GM18517 (cell line): ENCODE results near the gene PIKFYVE.
"Not testable (repeated sequence)": the region's sequence is repeated elsewhere in the genome, so short reads cannot be mapped to it uniquely, and the experiment has no call there.

Source experiments
- ATAC-seq: cut with Tn5 transposase; IDR thresholded peaks from one replicate; pipeline ENCODE4 v1.9.1; 2021; ENCODE audit warnings: mild to moderate bottlenecking, moderate library complexity; ENCODE audit not compliant: unreplicated experiment

PIKFYVE gene

GRCh38 chr2:208359632-208359986 is 93.6 kb downstream of the PIKFYVE start:
- no peak for ATAC-seq

GRCh38 chr2:208360259-208361076 is 94.4 kb downstream of the PIKFYVE start:
- ATAC-seq, result no peak

DNA sequence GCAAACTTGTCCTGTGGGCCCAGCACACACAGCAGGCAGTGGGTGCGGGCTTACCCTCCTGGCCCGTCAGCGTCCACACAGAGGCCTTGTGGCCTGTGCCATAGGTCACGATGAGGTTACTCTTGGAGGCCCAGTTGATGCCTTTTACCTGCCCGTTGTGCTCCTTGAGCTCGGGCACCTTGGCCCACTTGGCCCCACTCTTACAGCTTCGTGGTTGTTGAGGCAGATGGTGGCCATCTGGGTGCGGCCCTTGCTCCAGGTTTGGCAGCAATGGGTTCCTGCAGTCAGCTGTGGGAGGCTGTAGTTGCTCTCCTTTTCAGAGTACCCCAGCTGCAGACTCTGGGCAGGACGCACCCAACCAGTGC is 95.0 kb downstream of the PIKFYVE start:
- no peak for ATAC-seq

DNA sequence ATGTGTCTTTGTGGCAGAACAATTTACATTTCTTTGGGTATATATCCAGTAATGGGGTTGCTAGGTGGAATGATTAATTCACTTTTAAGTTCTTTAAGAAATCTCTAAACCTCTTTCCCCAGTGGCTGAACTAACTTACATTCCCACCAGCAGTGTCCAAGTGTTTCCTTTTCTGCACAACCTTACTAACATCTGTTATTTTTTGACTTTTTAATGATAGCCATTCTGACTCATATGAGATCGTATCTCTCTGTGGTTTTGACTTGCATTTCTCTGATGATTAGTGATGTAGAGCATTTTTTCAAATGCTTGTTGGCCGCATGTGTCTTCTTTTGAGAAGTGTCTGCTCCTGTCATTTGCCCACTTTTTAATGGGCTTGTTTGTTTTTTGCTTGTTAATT is 97.4 kb downstream of the PIKFYVE start:
- peak; percentile 45 for ATAC-seq

GRCh38 chr2:208366215-208367127 is 100.4 kb downstream of the PIKFYVE start:
- ATAC-seq, result peak; percentile 78

GRCh38 chr2:208369091-208369490 is 103.0 kb downstream of the PIKFYVE start:
- no peak for ATAC-seq

DNA sequence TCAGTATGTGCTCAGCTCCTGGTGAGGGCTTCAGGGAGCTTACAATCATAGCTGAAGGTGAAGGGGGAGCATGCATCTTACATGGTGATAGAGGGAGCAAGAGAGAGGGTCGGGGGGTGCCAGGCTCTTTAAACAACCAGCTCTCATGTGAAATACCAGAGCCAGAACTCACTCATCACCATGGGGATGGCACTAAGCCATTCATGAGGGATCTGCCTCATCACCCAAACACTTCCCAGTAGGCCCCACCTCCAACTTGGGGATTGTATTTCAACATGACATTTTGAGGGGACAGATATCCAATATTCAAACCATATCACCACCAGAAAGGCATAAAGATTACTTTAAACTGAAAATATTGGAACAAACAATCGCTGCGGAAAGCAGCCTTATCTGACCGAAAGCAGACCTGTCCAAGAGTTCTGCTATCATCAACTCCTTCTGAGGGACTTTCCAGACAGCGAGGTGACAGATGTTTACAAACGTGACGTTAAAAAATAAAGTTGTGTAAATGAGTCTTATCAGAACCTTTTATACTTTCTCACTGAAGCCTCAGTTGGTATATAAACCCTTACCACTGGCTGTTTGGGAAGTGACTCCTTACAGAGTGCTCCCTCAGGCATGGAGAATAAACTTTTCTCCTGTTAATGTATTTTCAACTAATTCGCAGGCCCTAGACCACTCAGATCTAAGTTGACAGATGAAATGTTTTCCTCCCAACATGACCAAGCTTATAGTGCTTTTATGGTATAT is 105.0 kb downstream of the PIKFYVE start:
- no peak for ATAC-seq

GRCh38 chr2:208371634-208371935 is 105.5 kb downstream of the PIKFYVE start:
- no peak for ATAC-seq

- no peak for ATAC-seq
Observed at GRCh38 chr2:208373460-208374089, 107.5 kb downstream of the PIKFYVE start.

DNA sequence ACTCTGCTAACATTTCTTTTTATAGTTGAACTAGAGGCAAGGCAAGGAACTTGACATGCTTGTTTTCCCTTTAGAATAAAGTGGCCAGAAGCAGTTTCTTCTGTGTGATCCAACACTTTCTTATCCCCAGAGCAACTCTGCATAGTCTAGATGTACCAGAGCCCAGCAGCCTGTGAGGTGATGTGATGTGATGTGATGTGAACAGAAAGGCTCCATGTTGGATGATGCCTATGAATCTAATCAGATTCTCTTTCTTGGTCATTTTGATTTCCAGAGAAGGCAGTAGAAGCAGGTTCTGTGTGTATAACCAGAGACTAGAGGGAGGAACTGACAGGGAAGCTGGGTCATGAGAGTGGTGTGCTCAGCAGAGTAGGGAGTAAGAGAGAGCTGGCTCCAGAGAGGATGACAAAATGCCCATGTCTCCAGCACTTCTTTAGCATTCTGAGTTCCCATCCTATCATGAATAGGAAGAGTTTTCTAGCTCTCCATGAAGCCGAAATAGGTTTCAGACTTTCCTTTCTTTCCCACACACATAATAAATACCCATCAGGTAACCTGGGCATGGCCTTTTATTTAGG is 109.5 kb downstream of the PIKFYVE start:
- ATAC-seq, result no peak

DNA sequence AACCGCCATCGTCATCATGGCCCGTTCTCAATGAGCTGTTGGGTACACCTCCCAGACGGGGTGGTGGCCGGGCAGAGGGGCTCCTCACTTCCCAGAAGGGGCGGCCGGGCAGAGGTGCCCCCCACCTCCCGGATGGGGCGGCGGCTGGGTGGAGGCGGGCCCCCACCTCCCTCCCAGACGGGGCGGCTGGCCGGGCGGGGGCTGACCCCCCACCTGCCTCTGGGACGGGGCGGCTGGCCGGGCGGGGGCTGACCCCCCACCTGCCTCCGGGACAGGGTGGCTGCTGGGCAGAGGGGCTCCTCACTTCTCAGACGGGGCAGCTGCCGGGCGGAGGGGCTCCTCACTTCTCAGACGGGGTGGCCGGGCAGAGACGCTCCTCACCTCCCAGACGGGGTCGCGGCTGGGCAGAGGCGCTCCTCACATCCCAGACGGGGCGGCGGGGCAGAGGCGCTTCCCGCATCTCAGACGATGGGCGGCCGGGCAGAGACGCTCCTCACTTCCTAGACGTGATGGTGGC is 111.3 kb downstream of the PIKFYVE start:
- ATAC-seq, result not testable (repeated sequence)

DNA sequence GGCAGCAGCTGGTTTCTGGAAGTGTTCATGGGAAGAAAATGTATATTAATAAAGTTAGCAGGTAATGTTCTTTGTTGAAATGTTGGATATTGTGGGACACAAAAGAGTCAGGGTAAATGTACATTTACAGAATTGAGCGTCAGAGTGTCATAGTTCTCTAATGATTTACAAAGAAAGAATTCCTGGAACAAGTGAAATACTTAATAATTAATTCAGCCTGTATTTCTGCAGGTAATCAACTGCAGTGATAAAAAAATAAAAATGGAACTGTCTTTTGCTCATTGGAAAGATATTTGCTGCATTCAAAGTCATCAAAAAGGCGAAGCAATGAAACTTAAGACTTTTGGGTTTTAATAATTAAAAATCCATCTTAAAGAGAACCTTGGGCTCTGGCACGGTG is 113.1 kb downstream of the PIKFYVE start:
- ATAC-seq, result no peak

DNA sequence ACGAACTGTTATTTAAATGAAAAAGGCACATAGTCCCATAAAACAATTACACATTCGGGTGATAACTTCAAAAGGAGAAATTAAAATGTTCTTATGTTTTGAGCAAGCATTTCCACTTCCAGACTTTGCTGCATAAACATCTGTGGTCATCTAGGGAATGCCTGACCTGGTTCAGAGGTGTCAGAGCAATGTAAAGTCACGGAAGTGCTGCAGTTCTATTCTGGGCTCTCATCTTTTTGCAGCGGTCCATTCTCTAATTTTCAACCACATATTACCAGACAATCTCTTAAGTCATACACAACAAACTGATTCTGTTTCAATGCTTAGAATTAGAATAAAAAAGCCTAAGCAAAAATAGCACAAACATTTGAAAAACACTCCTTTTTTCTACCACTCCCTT is 118.6 kb downstream of the PIKFYVE start:
- no peak for ATAC-seq

- ATAC-seq, result no peak
Observed at GRCh38 chr2:208386541-208386940, 120.5 kb downstream of the PIKFYVE start.

GRCh38 chr2:208389940-208390339 is 123.9 kb downstream of the PIKFYVE start:
- no peak for ATAC-seq

DNA sequence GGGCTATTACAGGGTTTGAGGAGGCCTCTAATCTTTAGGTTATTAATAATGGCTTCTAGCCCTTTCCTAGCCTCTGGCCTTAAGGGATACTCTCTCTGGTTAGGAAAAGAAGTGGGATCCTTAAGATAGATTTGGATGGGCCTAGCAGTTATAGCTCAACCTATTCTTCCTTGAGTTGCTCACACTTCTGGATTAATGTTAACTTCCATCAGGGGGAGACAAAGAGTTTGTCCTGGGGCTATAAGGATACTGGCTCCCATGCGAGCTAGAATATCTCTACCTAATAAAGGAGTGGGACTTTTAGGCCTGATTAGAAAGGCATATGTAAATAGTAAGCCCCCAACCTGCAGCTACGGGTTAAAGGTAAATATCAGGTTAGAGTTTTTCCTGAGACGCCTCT is 126.2 kb downstream of the PIKFYVE start:
- ATAC-seq, result no peak

DNA sequence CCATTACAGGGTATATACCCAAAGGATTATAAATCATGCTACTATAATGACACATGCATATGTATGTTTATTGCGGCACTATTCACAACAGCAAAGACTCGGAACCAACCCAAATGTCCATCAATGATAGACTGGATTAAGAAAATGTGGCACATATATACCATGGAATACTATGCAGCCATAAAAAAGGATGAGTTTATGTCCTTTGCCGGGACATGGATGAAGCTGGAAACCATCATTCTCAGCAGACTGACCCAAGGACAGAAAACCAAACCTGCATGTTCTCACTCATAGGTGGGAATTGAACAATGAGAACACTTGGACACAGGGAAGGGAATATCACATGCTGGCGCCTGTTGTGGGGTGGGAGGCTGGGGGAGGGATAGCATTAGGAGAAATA is 130.7 kb downstream of the PIKFYVE start:
- not testable (repeated sequence) for ATAC-seq

DNA sequence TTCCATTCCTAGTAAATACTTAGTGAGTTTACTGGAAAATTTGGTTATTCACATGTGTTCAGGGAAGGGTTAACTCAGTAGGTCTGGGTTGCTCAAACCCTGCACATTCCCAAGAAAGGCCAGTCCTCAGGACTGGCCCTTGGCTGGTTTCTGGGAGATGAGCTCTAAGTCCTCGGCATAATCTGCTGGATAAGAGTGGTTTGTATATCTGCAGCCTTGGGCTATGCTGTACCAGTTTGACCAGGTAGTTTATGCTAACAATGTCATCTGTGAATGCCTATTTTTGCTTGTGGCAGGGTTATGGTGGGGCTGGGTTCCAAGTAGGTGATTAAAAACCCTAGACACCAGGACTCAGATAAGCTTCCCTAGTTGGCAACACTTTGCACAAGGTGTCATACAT is 133.1 kb downstream of the PIKFYVE start:
- ATAC-seq, result no peak

DNA sequence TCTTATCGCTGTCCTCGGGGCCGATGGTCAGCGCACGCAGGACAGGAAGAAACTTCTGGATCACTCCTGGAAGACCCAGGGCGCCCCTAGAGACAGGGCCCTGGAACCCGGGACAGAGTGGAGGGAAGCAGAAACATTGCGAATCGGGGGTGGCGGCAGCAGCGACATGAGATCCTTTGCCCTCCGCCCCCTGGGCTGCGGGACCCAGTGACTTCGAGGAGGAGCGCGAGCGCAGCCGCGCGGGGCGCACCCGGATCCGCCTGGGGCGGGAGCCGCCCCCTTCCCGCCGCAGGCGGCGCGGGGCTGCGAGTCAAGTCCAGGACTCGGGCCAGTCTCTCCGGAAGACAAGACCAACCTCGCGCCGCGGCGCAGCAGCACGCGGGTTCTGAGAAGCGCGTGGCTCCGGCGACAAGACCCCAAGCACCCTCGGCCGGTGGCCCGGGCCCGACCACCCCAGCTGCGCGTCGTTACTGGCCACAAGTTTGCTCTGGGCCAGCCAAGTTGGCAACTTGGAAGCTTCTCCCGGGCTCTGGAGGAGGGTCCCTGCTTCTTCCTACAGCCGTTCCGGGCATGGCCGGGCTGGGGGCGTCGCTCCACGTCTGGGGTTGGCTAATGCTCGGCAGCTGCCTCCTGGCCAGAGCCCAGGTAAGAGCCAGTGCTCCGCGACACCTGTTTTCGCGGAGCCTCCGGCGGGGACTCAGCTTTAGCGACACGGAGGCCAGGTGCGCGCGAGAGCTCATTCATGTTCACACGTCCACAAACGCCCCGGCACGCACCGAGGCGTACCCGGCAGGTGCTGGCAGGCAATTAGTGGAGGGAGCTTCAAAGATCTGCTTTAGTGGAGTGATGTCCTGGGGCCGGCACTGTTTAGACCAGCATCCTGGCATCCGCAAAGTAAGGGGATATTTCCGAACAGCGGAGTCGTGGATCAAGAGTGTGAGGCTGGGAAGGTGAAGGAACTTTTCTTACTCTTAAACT is 140.7 kb downstream of the PIKFYVE start, which contains the start of gene PTH2R:
Gene PTH2R, plus strand, starts transcription at position 319 of the 978 bp plus-strand sequence. Its CDS starts 252 bp downstream, at position 571.
- ATAC-seq, result no peak
